Non-pigmented ciliary epithelial cell (primary cell): ENCODE data around the gene RAP2B.

ENCODE experiments used
- DNase-seq: peaks from one replicate; pipeline ENCODE4 v3.0.0-alpha.2; 2010; ENCODE audit warnings: low read depth

RAP2B gene

GRCh38 chr3:153160451-153161137, 1.4 kb upstream of the RAP2B start:
- peak; percentile 61 for DNase-seq

GRCh38 chr3:153161138-153161713, 800 bp upstream of the RAP2B start:
- DNase-seq: peak; percentile 100

GRCh38 chr3:153162513-153163392, 727 bp downstream of the RAP2B start:
- DNase-seq: no peak

GRCh38 chr3:153163393-153163724, 1.3 kb downstream of the RAP2B start:
- no peak for DNase-seq

- DNase-seq: no peak
Observed at GRCh38 chr3:153163756-153164550, 1.9 kb downstream of the RAP2B start.

- DNase-seq: no peak
Observed at GRCh38 chr3:153165261-153165681, 3.2 kb downstream of the RAP2B start.

- DNase-seq: no peak
Observed at GRCh38 chr3:153166206-153166605, 4.2 kb downstream of the RAP2B start.

- no peak for DNase-seq
Observed at GRCh38 chr3:153166796-153167195, 4.8 kb downstream of the RAP2B start.

- DNase-seq: no peak
Observed at GRCh38 chr3:153169793-153170383, 7.9 kb downstream of the RAP2B start.

GRCh38 chr3:153171256-153171655, 9.2 kb downstream of the RAP2B start:
- no peak for DNase-seq

GRCh38 chr3:153171918-153172317, 9.9 kb downstream of the RAP2B start:
- no peak for DNase-seq

- DNase-seq: no peak
Observed at GRCh38 chr3:153172796-153173757, 11.1 kb downstream of the RAP2B start.

GRCh38 chr3:153173758-153174516, 11.9 kb downstream of the RAP2B start:
- DNase-seq: no peak

- no peak for DNase-seq
Observed at GRCh38 chr3:153176197-153176596, 14.2 kb downstream of the RAP2B start.

GRCh38 chr3:153180860-153181372, 18.9 kb downstream of the RAP2B start:
- no peak for DNase-seq

GRCh38 chr3:153182501-153183293, 20.7 kb downstream of the RAP2B start:
- no peak for DNase-seq

- no peak for DNase-seq
Observed at GRCh38 chr3:153190923-153191322, 28.9 kb downstream of the RAP2B start.

GRCh38 chr3:153192327-153192726, 30.3 kb downstream of the RAP2B start:
- no peak for DNase-seq
